Mesenchymal stem cell (in vitro differentiated cells and primary cell): Measurements from ENCODE around the gene SRPK2.

Source experiments
- DNase-seq: peaks from one replicate; pipeline ENCODE4 v3.0.0-alpha.2; 2013
- H2AFZ ChIP-seq: one replicate; pipeline ENCODE4 v1.6.1; 2013; ENCODE audit warnings: low read depth, mild to moderate bottlenecking, control low read depth, inconsistent platforms, low read length, moderate library complexity
- H2AK5ac ChIP-seq: 2 replicates; pipeline ENCODE4 v1.6.1; 2013; ENCODE audit warnings: low read length, moderate library complexity, mild to moderate bottlenecking, inconsistent platforms; ENCODE audit not compliant: severe bottlenecking
- H2BK120ac ChIP-seq: one replicate; pipeline ENCODE4 v1.6.1; 2013; ENCODE audit warnings: low read depth, mild to moderate bottlenecking, inconsistent platforms, low read length, moderate library complexity
- H2BK12ac ChIP-seq, 2 experiments: one replicate each; pipeline ENCODE4 v1.6.1; 2013; ENCODE audit warnings: inconsistent platforms in 2 of 2, low read length in 2 of 2, mild to moderate bottlenecking in 2 of 2, moderate library complexity in 2 of 2, control low read depth in 1 of 2
- H2BK15ac ChIP-seq: one replicate; pipeline ENCODE4 v1.6.1; 2013; ENCODE audit warnings: mild to moderate bottlenecking, low read depth, inconsistent platforms; ENCODE audit not compliant: poor library complexity, severe bottlenecking
- H2BK5ac ChIP-seq: 2 replicates; pipeline ENCODE4 v1.6.1; 2013; ENCODE audit warnings: low read depth, mild to moderate bottlenecking, low read length, control low read depth, inconsistent platforms; ENCODE audit not compliant: poor library complexity, severe bottlenecking
- H3K14ac ChIP-seq, 2 experiments: one replicate each; pipeline ENCODE4 v1.6.1; 2013; ENCODE audit warnings: inconsistent platforms in 2 of 2, low read length in 2 of 2, control low read depth in 1 of 2, mild to moderate bottlenecking in 1 of 2, moderate library complexity in 1 of 2
- H3K18ac ChIP-seq, 2 experiments: one replicate each; pipeline ENCODE4 v1.6.1; 2013; ENCODE audit warnings: inconsistent platforms in 2 of 2, low read length in 2 of 2, control low read depth in 1 of 2, low read depth in 1 of 2, mild to moderate bottlenecking in 1 of 2
- H3K23ac ChIP-seq, 2 experiments: one replicate each; pipeline ENCODE4 v1.6.1; 2013; ENCODE audit warnings: inconsistent platforms in 2 of 2, low read length in 2 of 2, mild to moderate bottlenecking in 2 of 2, moderate library complexity in 2 of 2, control low read depth in 1 of 2
- H3K27ac ChIP-seq: 2 replicates; pipeline ENCODE4 v1.5.1; 2013; ENCODE audit warnings: mild to moderate bottlenecking, moderate library complexity, low read length, control low read depth, inconsistent platforms; ENCODE audit not compliant: poor library complexity, severe bottlenecking
- H3K27me3 ChIP-seq, 2 experiments: 2 replicates each; pipeline versions ENCODE4 v1.6.1 to v1.7.0; 2013; ENCODE audit warnings: low read length in 2 of 2, mild to moderate bottlenecking in 2 of 2, moderate library complexity in 2 of 2, control low read depth in 1 of 2, inconsistent platforms in 1 of 2; ENCODE audit not compliant: control insufficient read depth in 1 of 2, insufficient read depth in 1 of 2
- H3K36me3 ChIP-seq, 2 experiments: 2 replicates each; pipeline versions ENCODE4 v1.6.1 to v1.7.0; 2013; ENCODE audit warnings: low read length in 2 of 2, control low read depth in 1 of 2, inconsistent platforms in 1 of 2, low read depth in 1 of 2, mild to moderate bottlenecking in 1 of 2; ENCODE audit not compliant: insufficient read depth in 2 of 2, control insufficient read depth in 1 of 2
- H3K4ac ChIP-seq, 2 experiments: one replicate each; pipeline ENCODE4 v1.6.1; 2013; ENCODE audit warnings: inconsistent platforms in 2 of 2, low read length in 2 of 2, mild to moderate bottlenecking in 2 of 2, moderate library complexity in 2 of 2, control low read depth in 1 of 2, low read depth in 1 of 2
- H3K4me1 ChIP-seq: 2 replicates; pipeline ENCODE4 v1.6.1; 2013; ENCODE audit warnings: low read depth, low read length, control low read depth; ENCODE audit not compliant: control insufficient read depth, insufficient read depth
- H3K4me2 ChIP-seq: 2 replicates; pipeline ENCODE4 v1.6.1; 2013; ENCODE audit warnings: low read length, mild to moderate bottlenecking, inconsistent platforms; ENCODE audit not compliant: poor library complexity, severe bottlenecking
- H3K4me3 ChIP-seq, 2 experiments: 2 replicates each; pipeline versions ENCODE4 v1.5.1 to v1.7.0; 2013; ENCODE audit warnings: low read length in 2 of 2, mild to moderate bottlenecking in 2 of 2, control low read depth in 1 of 2, low read depth in 1 of 2; ENCODE audit not compliant: insufficient read depth in 1 of 2
- H3K79me1 ChIP-seq: replicated peaks from 2 replicates; pipeline ENCODE4 v1.6.1; 2013; ENCODE audit warnings: mild to moderate bottlenecking, control low read depth, low read length, inconsistent platforms; ENCODE audit not compliant: poor library complexity, severe bottlenecking
- H3K9ac ChIP-seq: 2 replicates; pipeline ENCODE4 v1.7.0; 2013; ENCODE audit warnings: mild to moderate bottlenecking, low read length, moderate library complexity
- H3K9me3 ChIP-seq: 2 replicates; pipeline ENCODE4 v1.7.0; 2013; ENCODE audit warnings: mild to moderate bottlenecking, low read length; ENCODE audit not compliant: control insufficient read depth
- H4K8ac ChIP-seq: one replicate; pipeline ENCODE4 v1.6.1; 2013; ENCODE audit warnings: inconsistent platforms, mild to moderate bottlenecking, low read length, moderate library complexity
- H4K91ac ChIP-seq: one replicate; pipeline ENCODE4 v1.6.1; 2013; ENCODE audit warnings: mild to moderate bottlenecking, low read length, inconsistent platforms
- WGBS: methylation state at CpG from one replicate; pipeline ENCODE4 v1.1.7; 2013; ENCODE audit warnings: mixed read lengths; 5-methylcytosine and 5-hydroxymethylcytosine counted together

Gene SRPK2

GRCh38 chr7:105227391-105227790, 161.3 kb downstream of the SRPK2 start:
- WGBS, result 100% methylated on average over 2 of the region's 2 CpGs
- H3K27me3 ChIP-seq, result no peaks in the 10 kb centered on the region
- peaks cover 31% of the 10 kb centered on the region for H3K79me1 ChIP-seq
- H3K4me3 ChIP-seq, result no peak overlapping the region
- H3K9ac ChIP-seq, result no peak overlapping the region
- H3K4me1 ChIP-seq, result peaks cover 5% of the 10 kb centered on the region
- no peak overlapping the region for H3K14ac ChIP-seq
- DNase-seq, result no peak
- no peak overlapping the region for H2BK5ac ChIP-seq
- H3K9me3 ChIP-seq, result no peaks in the 10 kb centered on the region
- peaks cover 4 to 13% of the 10 kb centered on the region in 2 experiments for H3K36me3 ChIP-seq
- H3K27ac ChIP-seq, result no peak overlapping the region
- no peak overlapping the region for H2BK120ac ChIP-seq
- no peak overlapping the region for H2AK5ac ChIP-seq
- no peak overlapping the region for H2BK15ac ChIP-seq
- no peak overlapping the region for H3K4me2 ChIP-seq
- no peak overlapping the region for H3K23ac ChIP-seq
- no peak overlapping the region for H4K8ac ChIP-seq
- no peak overlapping the region for H2BK12ac ChIP-seq
- no peak overlapping the region for H4K91ac ChIP-seq
- H3K18ac ChIP-seq, result no peak overlapping the region
- no peak overlapping the region for H3K4ac ChIP-seq
- no peak overlapping the region for H2AFZ ChIP-seq

GRCh38 chr7:105224884-105225651, 163.7 kb downstream of the SRPK2 start:
- Histone ChIP-seq H3K4me1 (peaks cover 4% of the 10 kb centered on the region), H2BK12ac (no peak overlapping the region), H2AK5ac (no peak overlapping the region), H3K27me3 (no peaks in the 10 kb centered on the region), H3K4me2 (no peak overlapping the region), H3K27ac (peak overlapping the region; percentile 71), H3K23ac (no peak overlapping the region), H3K36me3 (peaks cover 0 to 4% of the 10 kb centered on the region in 2 experiments), H3K14ac (no peak overlapping the region), H2AFZ (no peak overlapping the region), H2BK5ac (no peak overlapping the region), H3K9me3 (no peaks in the 10 kb centered on the region), H2BK120ac (no peak overlapping the region), H3K9ac (peak overlapping the region; percentile 59), H4K91ac (no peak overlapping the region), H3K79me1 (peaks cover 25% of the 10 kb centered on the region), H3K18ac (no peak overlapping the region), H2BK15ac (no peak overlapping the region), H3K4ac (no peak overlapping the region), H3K4me3 (peak overlapping the region in 1 of 2 experiments; percentile 18), H4K8ac (no peak overlapping the region)
- DNase-seq, result peak; percentile 86
- WGBS, result 25% methylated on average over 3 of the region's 6 CpGs

- Histone ChIP-seq H3K36me3 (no peaks in the 10 kb centered on the region), H2BK120ac (no peak overlapping the region), H3K23ac (no peak overlapping the region), H2BK15ac (no peak overlapping the region), H2BK5ac (no peak overlapping the region), H3K9me3 (no peaks in the 10 kb centered on the region), H3K9ac (no peak overlapping the region), H3K14ac (no peak overlapping the region), H3K27ac (no peak overlapping the region), H3K27me3 (no peaks in the 10 kb centered on the region), H4K91ac (no peak overlapping the region), H2AK5ac (no peak overlapping the region), H2AFZ (no peak overlapping the region), H3K4me1 (peaks cover 7% of the 10 kb centered on the region), H4K8ac (no peak overlapping the region), H2BK12ac (no peak overlapping the region), H3K4me2 (no peak overlapping the region), H3K79me1 (peaks cover 20% of the 10 kb centered on the region), H3K18ac (no peak overlapping the region), H3K4me3 (no peak overlapping the region), H3K4ac (no peak overlapping the region)
- DNase-seq, result no peak
- 68% methylated on average over 5 of the region's 5 CpGs for WGBS
Measured at GRCh38 chr7:105222953-105223352, 165.8 kb downstream of the SRPK2 start.

GRCh38 chr7:105219771-105220160, 169.0 kb downstream of the SRPK2 start:
- Histone ChIP-seq H3K14ac (no peak overlapping the region), H2AFZ (no peak overlapping the region), H3K79me1 (peaks cover 19% of the 10 kb centered on the region), H3K4me1 (peaks cover 7% of the 10 kb centered on the region), H3K18ac (no peak overlapping the region), H3K9ac (no peak overlapping the region), H3K23ac (no peak overlapping the region), H3K4ac (no peak overlapping the region), H3K4me3 (no peak overlapping the region), H2BK12ac (no peak overlapping the region), H2AK5ac (no peak overlapping the region), H3K9me3 (no peaks in the 10 kb centered on the region), H4K8ac (no peak overlapping the region), H4K91ac (no peak overlapping the region), H2BK15ac (no peak overlapping the region), H3K27me3 (no peaks in the 10 kb centered on the region), H3K27ac (no peak overlapping the region), H2BK120ac (no peak overlapping the region), H3K36me3 (no peaks in the 10 kb centered on the region), H3K4me2 (no peak overlapping the region), H2BK5ac (no peak overlapping the region)
- DNase-seq, result no peak
- WGBS, result no CpG with 5 or more reads among the region's 2 CpGs
